Ammon's horn (tissue), 1 donor: ENCODE measurements around the gene RPP25L.

Experiments used
- DNase-seq: peaks from one replicate; pipeline ENCODE4 v3.0.0-alpha.2; 2016; ENCODE audit warnings: low spot score

Gene RPP25L

GRCh38 chr9:34637356-34638137, 25.6 kb upstream of the RPP25L start, which contains the start of gene SIGMAR1:
Gene SIGMAR1 (minus strand): TSS chr9:34637787. CDS start chr9:34637697, 90 bp downstream.
- DNase-seq = peak; percentile 97

DNA sequence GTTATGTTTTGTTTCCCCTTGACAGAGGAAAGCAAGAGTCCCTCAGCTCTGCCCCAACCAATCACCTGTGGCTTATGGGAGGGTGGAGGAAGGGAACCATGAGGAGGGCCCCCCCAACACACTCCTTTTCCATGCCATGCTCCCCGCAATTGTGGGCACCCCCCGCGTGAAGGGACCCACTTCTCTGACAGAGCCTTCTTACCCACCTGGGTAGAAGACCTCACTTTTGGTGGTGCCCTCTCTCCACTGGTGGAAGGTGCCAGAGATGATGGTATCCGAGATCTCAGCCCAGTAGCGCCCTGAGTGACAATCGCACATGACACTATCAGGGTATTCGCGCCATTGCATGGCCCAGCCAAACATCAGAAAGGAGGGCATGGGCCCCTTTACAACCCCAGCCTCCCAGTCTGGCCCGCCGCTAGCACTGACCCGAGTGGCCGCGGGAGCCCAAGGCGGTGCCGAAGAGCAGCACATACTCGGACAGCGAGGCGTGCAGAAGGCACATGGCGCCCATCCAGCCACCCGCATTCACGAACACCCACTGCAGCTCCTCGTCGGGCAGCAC, 25.0 kb upstream of the RPP25L start:
- DNase-seq = peak; percentile 66

- no peak for DNase-seq
These were observed 23.7 kb upstream of the RPP25L start for GRCh38 chr9:34635556-34635955.

DNA sequence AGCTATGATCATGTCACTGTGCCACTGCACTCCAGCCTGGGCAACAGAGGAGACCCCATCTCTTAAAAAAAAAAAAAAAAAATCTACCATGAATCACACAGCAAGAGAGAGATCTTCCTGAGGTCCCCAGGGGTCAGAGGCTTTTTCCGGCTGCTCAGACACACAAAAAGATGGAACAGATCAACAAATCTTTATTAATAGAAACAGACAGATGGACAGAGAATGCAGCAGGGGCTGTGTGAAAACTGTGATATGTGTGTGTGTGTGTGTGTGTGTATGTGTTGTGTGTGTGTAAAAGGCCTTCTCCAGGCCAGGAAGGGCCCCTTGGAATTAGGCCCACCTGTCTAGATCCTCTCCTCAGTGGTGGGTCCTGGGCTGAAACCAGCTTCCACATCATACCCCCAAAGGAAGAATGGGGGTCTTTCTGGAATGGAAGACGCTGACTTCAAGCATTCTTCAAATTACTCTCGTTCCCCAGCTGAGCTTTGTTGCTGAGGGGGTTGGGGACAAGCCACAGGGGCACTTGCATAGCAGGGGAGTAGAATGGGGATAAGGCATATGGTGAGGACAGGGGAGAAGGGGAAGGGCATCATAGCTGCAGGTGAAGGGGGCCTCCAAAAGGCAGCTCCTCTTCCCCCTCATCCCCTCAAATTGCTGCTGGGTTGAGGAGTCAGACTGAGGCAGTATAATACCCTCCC, 22.8 kb upstream of the RPP25L start:
- no peak for DNase-seq

DNA sequence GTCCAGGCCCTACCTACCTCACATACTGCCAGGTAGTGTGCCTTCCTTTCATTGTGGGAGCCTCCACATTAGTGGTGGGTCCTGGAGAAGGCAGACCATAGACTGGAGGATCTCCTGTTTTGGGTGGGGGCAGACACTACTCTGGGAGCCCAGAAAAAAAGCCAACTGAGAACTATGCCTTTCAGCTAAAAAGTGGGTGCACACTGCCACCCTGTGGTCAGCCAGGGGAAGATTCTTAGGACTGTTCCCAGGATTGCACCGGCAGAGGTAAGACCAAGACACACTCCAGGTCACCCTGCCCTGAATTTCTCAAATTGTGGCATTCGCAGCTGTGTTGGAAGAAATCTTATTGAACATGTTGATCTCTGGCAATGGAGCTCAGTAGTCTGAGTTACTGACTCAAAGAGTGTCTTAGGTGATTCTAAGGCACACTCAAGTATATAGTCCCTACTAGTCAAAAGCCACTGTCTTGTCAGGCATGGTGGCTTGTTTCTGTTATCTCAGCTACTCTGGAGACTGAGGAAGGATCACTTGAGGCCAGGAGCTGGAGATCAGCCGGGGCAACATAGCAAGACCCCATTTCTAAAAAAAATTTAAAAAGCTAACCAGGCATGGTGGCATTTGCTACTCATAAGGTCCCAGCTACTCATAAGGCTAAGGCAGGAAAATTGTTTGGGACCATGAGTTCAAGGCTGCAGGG, 22.1 kb upstream of the RPP25L start:
- DNase-seq = peak; percentile 88

- DNase-seq = no peak
These were observed 21.3 kb upstream of the RPP25L start for GRCh38 chr9:34633166-34633565.

- no peak for DNase-seq
These were observed 18.7 kb upstream of the RPP25L start for GRCh38 chr9:34630402-34631154.

DNA sequence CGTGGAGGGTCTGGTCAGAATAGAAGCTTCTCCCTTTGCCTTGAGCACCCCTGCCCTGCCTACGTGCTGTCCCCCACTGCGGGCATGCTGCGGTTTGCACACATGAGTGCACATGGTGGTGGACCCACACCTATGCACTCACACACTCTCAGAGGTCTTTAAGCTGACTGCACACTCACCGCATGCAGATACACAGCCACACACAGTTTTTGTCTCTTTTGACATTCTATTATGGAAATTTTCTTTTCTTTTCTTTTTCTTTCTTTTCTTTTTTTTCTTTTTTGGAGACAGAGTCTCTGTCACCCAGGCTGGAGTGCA, 17.6 kb upstream of the RPP25L start:
- no peak for DNase-seq

GRCh38 chr9:34628656-34629490, 17.0 kb upstream of the RPP25L start, which contains the start of gene ARID3C:
Gene ARID3C (minus strand): TSS chr9:34629066. CDS start chr9:34628014, 1,052 bp downstream.
- DNase-seq = no peak

DNA sequence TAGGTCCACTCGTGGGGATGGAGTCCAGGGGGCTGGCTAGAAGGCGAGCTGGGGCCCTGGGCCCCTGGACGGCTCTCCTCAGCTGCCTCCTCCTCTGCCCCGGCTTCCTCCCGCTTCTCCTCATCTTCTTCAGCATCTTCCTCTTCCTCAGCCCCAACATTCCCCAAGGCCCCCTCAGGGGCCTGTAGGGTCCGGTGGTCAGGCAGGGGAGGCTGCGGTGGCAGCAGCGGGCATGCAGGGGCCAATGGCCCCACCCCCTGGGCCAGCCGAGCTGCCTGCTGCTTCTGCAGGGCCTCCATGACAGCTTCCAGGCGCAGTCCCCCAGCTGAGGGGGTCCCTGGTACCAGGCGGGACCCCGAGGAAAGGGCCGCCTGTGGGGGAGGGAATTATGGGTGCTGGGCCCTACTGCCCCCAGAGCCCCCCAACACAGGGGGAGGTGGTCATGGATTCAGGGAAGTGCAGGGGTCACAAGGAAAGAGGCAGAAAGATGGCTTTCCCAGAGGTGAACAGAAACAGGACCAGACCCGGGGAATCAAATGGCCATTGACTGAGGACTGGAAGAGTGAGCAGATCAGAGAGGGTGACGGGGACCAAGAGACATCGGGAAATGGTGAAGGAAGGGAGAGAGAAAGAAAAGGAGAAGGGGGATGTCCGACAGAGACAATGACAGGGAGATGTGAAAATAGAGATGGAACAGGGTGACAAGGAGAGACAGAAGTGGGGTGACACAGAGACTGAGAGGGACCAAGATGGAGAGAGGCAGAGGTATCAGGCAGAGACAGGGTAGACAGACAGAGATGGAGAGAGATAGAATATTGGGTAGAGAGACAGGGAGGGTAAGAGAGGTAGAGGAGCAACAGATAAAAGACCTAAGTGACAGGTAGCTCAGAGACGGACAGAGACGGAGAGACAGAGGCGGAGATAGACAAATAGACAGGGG, 16.1 kb upstream of the RPP25L start:
- no peak for DNase-seq

DNA sequence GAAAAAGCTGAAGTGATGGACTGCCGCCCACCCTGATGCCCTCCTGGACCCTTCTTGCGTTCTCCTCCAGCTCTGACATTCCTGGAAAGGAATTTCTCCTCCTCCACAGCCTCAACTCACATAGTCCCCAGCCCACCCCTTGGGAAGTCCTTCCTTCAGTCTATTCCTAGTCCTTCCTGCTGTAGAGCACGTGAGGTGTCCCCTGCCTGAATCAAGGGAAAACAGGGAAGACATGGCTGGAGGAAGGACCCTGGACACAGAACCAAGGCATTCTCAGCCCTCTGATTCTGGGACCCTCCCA, 13.2 kb upstream of the RPP25L start:
- no peak for DNase-seq

DNA sequence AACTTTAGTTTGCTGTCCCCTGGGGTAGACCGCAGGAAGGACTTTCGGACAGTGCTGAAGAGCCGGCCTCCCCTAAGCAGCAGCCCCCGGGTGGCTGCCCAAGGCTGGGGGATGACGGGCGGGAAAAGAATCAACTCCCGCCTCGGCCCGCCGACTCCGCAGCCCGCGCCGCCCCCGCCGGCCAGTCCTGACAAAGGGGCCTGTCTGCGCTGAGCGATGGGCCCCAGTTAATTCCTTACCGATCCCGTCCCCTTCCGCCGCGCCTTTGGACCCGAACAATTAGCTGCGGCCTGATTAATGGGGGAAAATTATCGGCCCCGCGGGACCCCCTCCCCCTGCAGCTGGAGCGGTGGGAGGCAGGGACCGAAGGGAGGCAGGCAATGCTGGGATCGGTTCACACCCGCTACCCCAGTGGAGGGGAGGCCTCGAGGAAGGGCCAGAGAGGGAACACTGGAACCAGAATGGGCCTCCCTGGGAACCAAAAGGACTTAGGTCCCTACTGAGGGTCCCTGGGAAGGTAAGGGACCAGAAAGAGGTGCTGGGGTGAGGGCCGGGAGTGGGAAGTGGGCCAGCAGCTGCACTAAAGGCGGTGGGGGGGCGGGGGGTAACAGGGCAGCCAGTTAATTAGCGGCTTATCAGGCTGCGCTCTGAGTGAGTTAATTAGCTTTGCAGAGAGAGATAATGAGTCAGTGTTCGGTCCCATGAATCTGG, 12.7 kb upstream of the RPP25L start:
- no peak for DNase-seq

DNA sequence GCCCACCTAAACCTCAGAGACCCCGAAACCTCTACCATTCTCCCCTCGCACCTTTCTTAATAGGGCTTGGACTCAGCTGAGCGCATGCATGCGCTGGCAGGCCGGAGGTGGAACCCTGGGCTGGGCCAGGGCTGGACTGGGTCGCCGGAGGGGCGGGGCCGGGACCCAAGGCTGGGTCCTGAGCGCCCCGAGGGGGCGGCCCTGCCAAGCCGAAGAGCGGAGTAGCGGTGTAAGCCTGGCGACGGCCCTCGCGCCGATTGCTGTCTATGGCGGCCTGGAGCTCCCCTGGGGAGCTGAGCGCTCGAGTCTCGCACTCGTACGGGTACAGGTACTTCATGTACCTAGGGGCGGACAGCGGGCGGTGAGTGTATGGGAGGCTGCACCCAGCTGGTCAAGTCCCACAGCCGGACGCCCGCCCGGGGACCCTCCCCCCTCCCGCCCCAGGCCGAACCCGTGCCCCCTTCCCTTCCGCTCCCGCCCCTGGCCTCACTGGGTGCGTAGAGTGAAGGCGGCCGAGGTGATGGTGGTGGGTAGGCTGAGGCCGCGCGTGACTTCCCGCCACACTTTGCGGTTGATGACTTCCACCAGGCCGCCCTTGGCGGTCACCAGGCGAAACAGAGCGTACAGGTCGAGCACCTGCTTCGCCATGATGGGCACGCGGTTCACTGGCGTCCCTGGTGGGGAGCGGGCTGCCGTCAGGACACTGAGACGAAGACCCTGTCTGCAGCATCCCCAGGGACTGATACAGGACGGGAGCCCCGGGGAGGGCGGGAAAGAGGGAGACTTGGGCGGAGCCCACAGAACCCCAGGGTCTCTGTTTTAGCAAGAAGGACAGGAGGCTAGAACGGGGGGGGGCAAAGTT, 11.7 kb upstream of the RPP25L start:
- DNase-seq = no peak

GRCh38 chr9:34620061-34620994, 8.4 kb upstream of the RPP25L start, which contains the start of gene DCTN3:
Gene DCTN3 (minus strand): TSS chr9:34620495. CDS start chr9:34620464, 31 bp downstream.
- DNase-seq = peak; percentile 99

- DNase-seq = no peak
These were observed 3.2 kb upstream of the RPP25L start for GRCh38 chr9:34615132-34615531.

DNA sequence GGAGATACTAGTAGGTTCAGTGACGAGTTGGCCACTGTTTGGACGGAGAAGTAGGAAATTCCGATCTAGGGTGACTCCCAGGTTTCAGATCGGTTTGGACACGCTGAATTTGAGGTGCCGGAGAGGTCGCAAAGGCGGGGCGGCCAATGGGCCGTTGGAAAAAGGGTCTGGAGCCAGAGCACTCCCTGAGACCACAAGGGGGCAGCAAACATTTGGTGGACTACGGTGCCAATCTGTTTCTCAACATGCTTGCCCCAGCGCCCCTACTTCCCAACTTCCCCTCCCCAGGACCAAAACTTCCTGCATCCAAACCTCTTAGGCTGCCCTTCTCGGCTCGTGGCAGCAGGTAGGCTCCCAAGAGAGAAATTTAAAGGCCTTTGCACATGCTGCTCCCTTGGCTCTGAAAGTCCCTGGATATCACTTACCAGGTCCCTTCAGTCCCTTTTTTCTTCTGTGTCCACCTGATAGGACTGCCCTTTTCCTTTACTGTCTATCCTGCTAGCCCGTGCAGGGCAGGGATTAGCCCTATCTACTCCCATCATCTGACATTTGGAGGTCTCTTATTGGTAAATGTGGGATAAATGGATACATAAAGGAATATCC, 992 bp upstream of the RPP25L start:
- DNase-seq = peak; percentile 90
